COLO668 (cell line): ENCODE results near the gene GDF7.

Source experiments
- DNase-seq: peaks from one replicate; lab custom pipeline; 2025; ENCODE audit not compliant: unreplicated experiment; lab: John Stamatoyannopoulos, UW

GDF7 gene

GRCh38 chr2:20666304-20667150 is at the start of gene GDF7:
TSS of gene GDF7 (plus strand) at chr2:20667144. CDS start at chr2:20667240, 96 bp downstream.
- peak; percentile 43 for DNase-seq

GRCh38 chr2:20617892-20618467 is 49.0 kb upstream of the GDF7 start:
- DNase-seq: peak; percentile 75

GRCh38 chr2:20618468-20618885 is 48.5 kb upstream of the GDF7 start:
- no peak for DNase-seq

- DNase-seq: no peak
Measured at GRCh38 chr2:20618886-20619521, 47.9 kb upstream of the GDF7 start.

GRCh38 chr2:20619624-20620024 is 47.3 kb upstream of the GDF7 start:
- DNase-seq: no peak

GRCh38 chr2:20620271-20620681 is 46.7 kb upstream of the GDF7 start:
- DNase-seq: no peak

- DNase-seq: no peak
Measured at GRCh38 chr2:20620696-20621365, 46.1 kb upstream of the GDF7 start.

- DNase-seq: no peak
Measured at GRCh38 chr2:20621366-20622295, 45.3 kb upstream of the GDF7 start.

- no peak for DNase-seq
Measured at GRCh38 chr2:20622296-20622686, 44.7 kb upstream of the GDF7 start.

- no peak for DNase-seq
Measured at GRCh38 chr2:20622731-20623130, 44.2 kb upstream of the GDF7 start.

- no peak for DNase-seq
Measured at GRCh38 chr2:20623241-20623640, 43.7 kb upstream of the GDF7 start.

- DNase-seq: no peak
Measured at GRCh38 chr2:20623741-20624155, 43.2 kb upstream of the GDF7 start.

- no peak for DNase-seq
Measured at GRCh38 chr2:20624156-20624883, 42.6 kb upstream of the GDF7 start.

GRCh38 chr2:20624884-20625485 is 42.0 kb upstream of the GDF7 start:
- DNase-seq: no peak

- DNase-seq: peak; percentile 15
Measured at GRCh38 chr2:20625491-20626391, 41.2 kb upstream of the GDF7 start.

GRCh38 chr2:20626392-20626697 is 40.6 kb upstream of the GDF7 start:
- no peak for DNase-seq

GRCh38 chr2:20626698-20627513 is 40.0 kb upstream of the GDF7 start:
- DNase-seq: no peak
